DND-41 (cell line): ENCODE measurements around the gene MACROD2.

Experiments
- ATAC-seq: fragments of 200-7000 bp; cut with Tn5 transposase; 3 replicates; pipeline ENCODE4 v1.9.1; 2021; ENCODE audit warnings: low read depth; ENCODE audit not compliant: insufficient read depth
- DNase-seq: peaks from one replicate; pipeline ENCODE4 v3.0.0-alpha.2; 2020
- H2AFZ ChIP-seq: 2 replicates; pipeline ENCODE4 v1.6.0; 2012; ENCODE audit warnings: low read depth, low read length
- H3K27ac ChIP-seq: 2 replicates; pipeline ENCODE4 v1.5.1; 2012; ENCODE audit warnings: low read length, inconsistent platforms
- H3K27me3 ChIP-seq: fragments of 200-600 bp; sonication (generic); 2 replicates; pipeline ENCODE4 v1.6.0; 2012; ENCODE audit warnings: low read length, mild to moderate bottlenecking, inconsistent platforms; ENCODE audit not compliant: insufficient read depth, poor library complexity
- H3K36me3 ChIP-seq: 2 replicates; pipeline ENCODE4 v1.5.1; 2012; ENCODE audit warnings: low read length, inconsistent platforms; ENCODE audit not compliant: insufficient read depth
- H3K4me1 ChIP-seq: 2 replicates; pipeline ENCODE4 v1.5.1; 2012; ENCODE audit warnings: mild to moderate bottlenecking, low read length; ENCODE audit not compliant: insufficient read depth
- H3K4me2 ChIP-seq: 2 replicates; pipeline ENCODE4 v1.6.0; 2012; ENCODE audit warnings: mild to moderate bottlenecking, moderate library complexity, low read length, inconsistent platforms; ENCODE audit not compliant: insufficient read depth
- H3K4me3 ChIP-seq, 2 experiments: fragments of 200-600 bp in 1 of 2; shearing (Covaris generic) in 1 of 2; 2 replicates each; pipeline ENCODE4 v1.5.1; 2012 to 2016; ENCODE audit warnings: inconsistent platforms in 2 of 2, low read length in 2 of 2, mild to moderate bottlenecking in 2 of 2, low read depth in 1 of 2, moderate library complexity in 1 of 2
- H3K79me2 ChIP-seq: 2 replicates; pipeline ENCODE4 v1.6.0; 2012; ENCODE audit warnings: low read length, inconsistent platforms; ENCODE audit not compliant: insufficient read depth
- H3K9ac ChIP-seq: 2 replicates; pipeline ENCODE4 v1.6.0; 2012; ENCODE audit warnings: low read depth, mild to moderate bottlenecking, inconsistent platforms, low read length, moderate library complexity
- H3K9me3 ChIP-seq: 2 replicates; pipeline ENCODE4 v1.5.1; 2012; ENCODE audit warnings: low read length, moderate library complexity, mild to moderate bottlenecking, inconsistent platforms; ENCODE audit not compliant: insufficient read depth, severe bottlenecking
- H4K20me1 ChIP-seq: 2 replicates; pipeline ENCODE4 v1.6.0; 2012; ENCODE audit warnings: low read length; ENCODE audit not compliant: insufficient read depth
- EZH2 ChIP-seq: IDR thresholded peaks from 3 replicates; pipeline ENCODE4 v1.6.1; 2012; ENCODE audit warnings: borderline replicate concordance, low read depth, mild to moderate bottlenecking, moderate library complexity, low read length, inconsistent platforms; ENCODE audit not compliant: severe bottlenecking
- TF ChIP-seq, protein P1 (sequence below): IDR thresholded peaks from 2 replicates; pipeline ENCODE4 v1.5.1; 2012; ENCODE audit warnings: borderline replicate concordance, low read length, moderate library complexity, mild to moderate bottlenecking; ENCODE audit not compliant: poor library complexity, severe bottlenecking; ENCODE audit errors: extremely low read depth

MACROD2 gene

DNA sequence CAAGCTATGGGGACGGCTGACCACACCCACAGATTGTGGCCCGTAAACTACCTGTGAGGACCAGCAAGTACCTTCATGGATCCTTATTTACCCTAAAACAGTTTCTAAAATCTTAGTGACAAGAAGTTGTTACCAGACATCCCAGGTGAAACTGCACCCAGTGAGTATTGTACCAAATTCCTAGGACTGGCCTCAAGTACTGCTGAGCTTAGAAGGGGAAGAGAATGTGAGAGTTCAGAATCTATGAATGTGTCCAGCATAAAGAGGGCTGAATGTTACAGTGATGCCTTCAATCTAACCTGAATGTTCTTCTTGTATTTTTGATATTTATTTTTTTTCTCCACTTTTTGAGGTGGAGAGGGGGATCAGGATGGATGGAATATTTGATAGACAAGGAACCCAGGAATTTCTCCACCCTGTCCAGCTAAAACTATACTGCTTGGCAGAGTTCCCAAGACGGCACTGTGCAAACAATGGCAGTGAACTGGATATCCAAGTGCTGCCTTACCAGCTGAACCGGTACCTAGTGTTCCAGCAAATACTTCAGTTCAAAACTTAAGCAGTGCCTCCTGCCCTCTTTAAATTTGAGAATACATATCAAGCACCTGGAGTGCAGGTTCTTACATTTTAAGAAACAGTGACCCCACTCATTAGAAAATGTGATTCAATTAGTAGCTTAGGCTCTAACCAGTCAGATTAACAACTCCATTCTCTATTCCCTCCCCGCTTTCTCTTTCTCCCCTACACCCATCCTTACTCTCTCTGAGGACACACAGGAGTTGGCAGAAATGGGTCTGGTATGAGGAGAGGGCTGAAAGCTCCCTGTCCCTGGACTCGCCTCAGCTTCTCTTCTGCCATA lies 769.4 kb downstream of the MACROD2 start:
- Histone ChIP-seq H3K4me1 (no peaks in the 10 kb centered on the region), H3K4me2 (no peak overlapping the region), H3K9me3 (no peaks in the 10 kb centered on the region), H3K9ac (no peak overlapping the region), H3K27me3 (no peaks in the 10 kb centered on the region), H3K36me3 (no peaks in the 10 kb centered on the region), H3K4me3 (no peak overlapping the region), H3K79me2 (no peaks in the 10 kb centered on the region), H4K20me1 (no peaks in the 10 kb centered on the region), H2AFZ (no peak overlapping the region), H3K27ac (no peak overlapping the region)
- TF ChIP-seq EZH2 = no peak
- TF ChIP-seq, protein P1, sequence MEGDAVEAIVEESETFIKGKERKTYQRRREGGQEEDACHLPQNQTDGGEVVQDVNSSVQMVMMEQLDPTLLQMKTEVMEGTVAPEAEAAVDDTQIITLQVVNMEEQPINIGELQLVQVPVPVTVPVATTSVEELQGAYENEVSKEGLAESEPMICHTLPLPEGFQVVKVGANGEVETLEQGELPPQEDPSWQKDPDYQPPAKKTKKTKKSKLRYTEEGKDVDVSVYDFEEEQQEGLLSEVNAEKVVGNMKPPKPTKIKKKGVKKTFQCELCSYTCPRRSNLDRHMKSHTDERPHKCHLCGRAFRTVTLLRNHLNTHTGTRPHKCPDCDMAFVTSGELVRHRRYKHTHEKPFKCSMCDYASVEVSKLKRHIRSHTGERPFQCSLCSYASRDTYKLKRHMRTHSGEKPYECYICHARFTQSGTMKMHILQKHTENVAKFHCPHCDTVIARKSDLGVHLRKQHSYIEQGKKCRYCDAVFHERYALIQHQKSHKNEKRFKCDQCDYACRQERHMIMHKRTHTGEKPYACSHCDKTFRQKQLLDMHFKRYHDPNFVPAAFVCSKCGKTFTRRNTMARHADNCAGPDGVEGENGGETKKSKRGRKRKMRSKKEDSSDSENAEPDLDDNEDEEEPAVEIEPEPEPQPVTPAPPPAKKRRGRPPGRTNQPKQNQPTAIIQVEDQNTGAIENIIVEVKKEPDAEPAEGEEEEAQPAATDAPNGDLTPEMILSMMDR = no peak
- no peak for ATAC-seq
- DNase-seq = no peak

DNA sequence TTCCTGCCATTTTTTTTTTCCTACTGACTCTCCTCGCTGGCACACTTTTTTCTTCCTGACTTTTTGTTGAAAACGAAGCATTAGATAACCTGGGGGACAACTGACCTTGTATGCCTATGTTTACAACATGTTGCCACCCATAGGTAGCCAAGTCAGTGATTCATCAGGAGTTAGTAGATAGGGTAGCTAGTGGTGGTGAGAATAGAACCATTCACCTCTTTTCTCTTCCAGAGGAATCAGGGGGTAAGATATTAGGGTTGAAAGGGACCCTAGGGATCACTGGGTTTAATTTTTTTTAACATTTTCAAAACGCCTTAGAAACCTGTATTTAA lies 770.0 kb downstream of the MACROD2 start:
- no peak for DNase-seq
- no peak overlapping the region for H3K27ac ChIP-seq
- H3K79me2 ChIP-seq = no peaks in the 10 kb centered on the region
- H3K9me3 ChIP-seq = no peaks in the 10 kb centered on the region
- TF ChIP-seq EZH2 = no peak
- TF ChIP-seq, protein P1 = no peak
- H3K36me3 ChIP-seq = no peaks in the 10 kb centered on the region
- H3K4me3 ChIP-seq = no peak overlapping the region
- no peak for ATAC-seq
- H4K20me1 ChIP-seq = no peaks in the 10 kb centered on the region
- H3K9ac ChIP-seq = no peak overlapping the region
- H3K27me3 ChIP-seq = no peaks in the 10 kb centered on the region
- no peaks in the 10 kb centered on the region for H3K4me1 ChIP-seq
- no peak overlapping the region for H2AFZ ChIP-seq
- no peak overlapping the region for H3K4me2 ChIP-seq

DNA sequence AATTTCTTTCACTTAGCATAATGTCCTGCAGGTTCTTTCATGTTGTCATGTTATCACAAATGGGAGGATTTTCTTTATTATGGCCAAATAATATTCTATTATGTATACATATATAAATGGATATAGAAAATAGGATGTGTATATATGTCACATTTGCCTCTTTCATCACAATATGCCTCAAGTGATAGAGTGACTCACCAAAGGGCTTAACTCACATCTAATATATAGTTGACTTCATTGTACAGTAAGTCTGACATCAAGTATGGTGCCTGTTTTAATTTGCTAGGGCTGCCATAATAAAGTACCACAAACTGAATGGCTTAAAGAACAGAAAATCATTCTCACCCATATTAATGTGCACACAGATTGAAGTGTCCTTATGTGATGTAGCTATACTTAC lies 778.2 kb downstream of the MACROD2 start:
- Histone ChIP-seq H3K27ac (no peak overlapping the region), H3K4me2 (no peak overlapping the region), H2AFZ (no peak overlapping the region), H3K4me3 (no peak overlapping the region), H3K9ac (no peak overlapping the region), H4K20me1 (no peaks in the 10 kb centered on the region), H3K79me2 (no peaks in the 10 kb centered on the region), H3K27me3 (no peaks in the 10 kb centered on the region), H3K9me3 (no peaks in the 10 kb centered on the region), H3K36me3 (no peaks in the 10 kb centered on the region), H3K4me1 (no peaks in the 10 kb centered on the region)
- ATAC-seq (no peak), DNase-seq (no peak)
- no peak for TF ChIP-seq EZH2
- TF ChIP-seq, protein P1 = no peak

DNA sequence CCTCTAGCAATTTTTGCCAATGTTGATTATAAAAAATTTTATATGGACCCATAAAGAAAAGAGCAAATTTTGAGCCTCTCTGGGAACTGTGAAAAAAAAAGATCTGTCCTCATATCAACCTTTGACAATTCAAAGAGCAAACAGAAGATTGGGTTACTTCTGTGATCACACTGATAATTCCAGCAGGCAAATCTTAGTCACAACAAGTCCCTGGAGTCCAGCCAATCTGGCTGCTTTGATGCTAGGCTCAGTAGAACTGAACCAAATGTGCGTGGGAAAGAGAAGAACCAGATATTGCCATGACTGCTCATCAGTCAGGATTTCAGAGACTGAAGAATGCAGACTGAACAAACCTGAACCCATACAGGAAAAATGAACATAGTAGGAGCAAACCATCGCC lies 780.5 kb downstream of the MACROD2 start:
- no peaks in the 10 kb centered on the region for H4K20me1 ChIP-seq
- ATAC-seq = no peak
- no peaks in the 10 kb centered on the region for H3K36me3 ChIP-seq
- H3K27ac ChIP-seq = no peak overlapping the region
- H3K27me3 ChIP-seq = no peaks in the 10 kb centered on the region
- no peaks in the 10 kb centered on the region for H3K79me2 ChIP-seq
- no peaks in the 10 kb centered on the region for H3K9me3 ChIP-seq
- H3K9ac ChIP-seq = no peak overlapping the region
- H3K4me1 ChIP-seq = no peaks in the 10 kb centered on the region
- DNase-seq = no peak
- TF ChIP-seq, protein P1 = no peak
- no peak for TF ChIP-seq EZH2
- no peak overlapping the region for H2AFZ ChIP-seq
- H3K4me2 ChIP-seq = no peak overlapping the region
- H3K4me3 ChIP-seq = no peak overlapping the region
